Stromal cell of bone marrow (primary cell): ENCODE data around the gene TNN.
"Not testable (repeated sequence)": the region's sequence is repeated elsewhere in the genome, so short reads cannot be mapped to it uniquely, and the experiment has no call there.

Experiments
- DNase-seq: peaks from one replicate; pipeline ENCODE4 v3.0.0-alpha.2; 2012; ENCODE audit warnings: low read depth

TNN gene

DNA sequence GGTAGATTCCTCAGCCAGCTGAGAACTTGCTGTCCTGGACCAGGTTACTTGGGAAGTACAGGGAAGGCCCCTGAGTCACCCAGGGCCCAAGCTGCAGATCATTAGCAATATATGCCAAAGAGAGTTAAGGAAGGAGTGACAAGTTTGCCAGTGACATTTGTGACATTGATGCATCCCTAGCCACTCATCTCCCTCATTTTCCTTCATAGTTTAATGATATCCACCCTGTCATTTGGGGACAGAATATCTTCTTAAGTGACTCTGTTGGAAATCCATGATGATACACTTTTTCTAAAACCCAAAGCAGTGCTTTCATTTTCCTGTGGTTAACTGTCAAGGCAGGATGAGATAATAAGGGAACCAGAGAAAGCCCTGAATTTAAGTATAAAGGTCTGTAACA is 3.2 kb downstream of the TNN start:
- no peak for DNase-seq

DNA sequence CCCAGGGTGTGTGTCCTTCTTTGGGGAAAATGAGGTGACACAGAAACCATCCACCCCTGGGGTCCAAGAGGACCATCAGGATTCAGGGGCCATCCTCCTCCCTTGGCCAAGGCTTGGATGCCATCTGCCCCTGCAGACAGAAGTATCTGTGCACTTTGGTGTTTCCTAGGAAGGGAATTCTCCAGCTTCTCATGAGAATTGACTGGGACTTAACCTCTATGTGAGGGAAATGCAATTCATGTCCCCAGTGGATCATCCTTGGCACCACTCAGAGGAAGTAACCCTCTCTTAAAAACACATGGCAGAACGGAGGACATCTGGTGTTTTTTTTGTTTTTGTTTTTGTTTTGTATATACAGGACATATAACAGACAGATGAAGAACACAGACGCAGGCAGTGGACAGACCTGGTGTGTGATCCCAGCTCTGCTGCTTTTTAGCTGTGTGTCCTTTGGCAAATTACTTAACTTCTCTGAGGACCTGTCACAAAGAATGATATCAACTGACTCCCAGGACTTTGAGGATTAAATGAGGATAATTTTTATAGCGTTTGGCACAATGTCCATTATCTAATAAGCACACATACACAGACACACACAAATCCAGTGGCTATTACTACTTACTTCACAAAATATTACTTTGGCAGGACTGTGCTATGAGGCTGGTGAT is 3.8 kb downstream of the TNN start:
- no peak for DNase-seq

DNA sequence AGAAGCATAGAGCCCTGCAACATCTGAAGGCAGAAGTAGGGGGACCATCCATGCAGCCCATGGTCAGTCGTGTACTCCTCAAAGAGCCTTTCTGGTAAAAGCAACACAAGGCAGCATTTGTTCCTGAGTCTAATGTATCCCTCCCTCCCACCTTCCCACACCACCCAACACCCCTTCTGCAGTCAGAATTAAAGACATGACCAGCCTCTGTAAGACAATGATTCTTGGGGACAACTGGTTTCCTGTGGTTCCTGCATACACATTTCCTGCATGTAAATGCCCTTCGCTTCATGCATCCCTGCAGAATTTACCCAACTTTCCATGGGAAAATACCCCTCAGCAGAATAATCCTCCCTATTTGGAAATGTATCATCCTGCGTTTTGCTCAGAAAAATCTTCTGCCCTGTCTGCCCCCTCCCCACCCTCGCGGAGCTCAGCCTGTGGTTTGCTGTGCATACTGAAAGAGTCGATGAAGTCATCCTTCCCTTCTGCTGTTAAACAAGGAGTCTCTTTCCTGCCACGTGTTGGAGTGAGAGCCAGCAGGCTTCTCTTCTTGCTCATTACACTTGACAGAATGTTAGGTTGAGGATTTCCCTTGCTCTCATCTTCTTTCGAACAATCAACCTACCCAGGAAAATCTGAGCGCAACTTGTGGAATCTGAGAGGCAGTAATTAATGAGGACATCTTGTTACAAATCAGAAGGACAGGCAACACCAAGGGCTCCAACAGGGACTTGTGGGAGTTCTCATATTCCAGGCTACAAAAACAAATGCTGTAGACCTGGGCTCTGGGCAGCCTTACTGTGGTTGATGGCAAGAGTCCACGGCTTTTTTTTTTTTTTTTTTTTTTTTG is 4.7 kb downstream of the TNN start:
- DNase-seq = peak; percentile 75

DNA sequence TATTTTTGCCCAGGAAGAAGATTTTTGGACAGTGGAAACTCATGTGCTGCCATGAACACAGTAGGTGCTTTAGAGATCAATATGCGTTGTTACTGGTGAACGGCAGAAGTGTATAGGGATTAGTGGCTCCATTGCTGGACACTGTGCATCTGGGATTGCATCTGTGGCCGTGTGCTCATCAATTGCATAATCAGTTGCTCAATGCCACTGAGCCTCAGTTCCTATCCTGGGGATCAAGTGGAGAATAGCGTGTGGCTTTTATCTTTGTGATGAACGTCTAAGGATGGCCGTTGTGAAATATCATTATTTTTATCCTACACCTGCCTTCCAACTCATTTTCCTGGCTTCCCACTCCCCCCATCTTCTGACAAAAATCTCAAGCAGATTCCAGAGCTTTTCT is 5.4 kb downstream of the TNN start:
- DNase-seq = peak; percentile 21

DNA sequence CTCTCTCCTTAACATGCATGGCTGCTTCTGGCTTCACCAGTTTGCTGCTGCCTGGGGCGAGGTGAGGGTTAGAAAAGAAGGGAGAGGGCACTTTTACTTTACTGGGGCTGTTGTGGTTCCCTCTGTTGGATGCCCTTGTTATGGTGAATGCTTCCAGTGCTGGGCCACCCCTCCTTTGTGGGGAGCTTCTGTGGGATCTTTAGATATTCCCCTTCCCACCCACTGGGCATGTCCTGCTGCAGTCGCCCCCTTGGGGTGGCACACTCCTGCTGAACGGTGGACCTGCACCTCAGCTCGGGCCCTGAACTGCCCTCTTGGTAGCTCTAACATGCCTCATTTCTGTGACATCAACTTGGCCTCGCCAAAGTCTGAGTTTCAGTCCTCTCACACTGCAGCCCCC is 6.0 kb downstream of the TNN start:
- no peak for DNase-seq

DNA sequence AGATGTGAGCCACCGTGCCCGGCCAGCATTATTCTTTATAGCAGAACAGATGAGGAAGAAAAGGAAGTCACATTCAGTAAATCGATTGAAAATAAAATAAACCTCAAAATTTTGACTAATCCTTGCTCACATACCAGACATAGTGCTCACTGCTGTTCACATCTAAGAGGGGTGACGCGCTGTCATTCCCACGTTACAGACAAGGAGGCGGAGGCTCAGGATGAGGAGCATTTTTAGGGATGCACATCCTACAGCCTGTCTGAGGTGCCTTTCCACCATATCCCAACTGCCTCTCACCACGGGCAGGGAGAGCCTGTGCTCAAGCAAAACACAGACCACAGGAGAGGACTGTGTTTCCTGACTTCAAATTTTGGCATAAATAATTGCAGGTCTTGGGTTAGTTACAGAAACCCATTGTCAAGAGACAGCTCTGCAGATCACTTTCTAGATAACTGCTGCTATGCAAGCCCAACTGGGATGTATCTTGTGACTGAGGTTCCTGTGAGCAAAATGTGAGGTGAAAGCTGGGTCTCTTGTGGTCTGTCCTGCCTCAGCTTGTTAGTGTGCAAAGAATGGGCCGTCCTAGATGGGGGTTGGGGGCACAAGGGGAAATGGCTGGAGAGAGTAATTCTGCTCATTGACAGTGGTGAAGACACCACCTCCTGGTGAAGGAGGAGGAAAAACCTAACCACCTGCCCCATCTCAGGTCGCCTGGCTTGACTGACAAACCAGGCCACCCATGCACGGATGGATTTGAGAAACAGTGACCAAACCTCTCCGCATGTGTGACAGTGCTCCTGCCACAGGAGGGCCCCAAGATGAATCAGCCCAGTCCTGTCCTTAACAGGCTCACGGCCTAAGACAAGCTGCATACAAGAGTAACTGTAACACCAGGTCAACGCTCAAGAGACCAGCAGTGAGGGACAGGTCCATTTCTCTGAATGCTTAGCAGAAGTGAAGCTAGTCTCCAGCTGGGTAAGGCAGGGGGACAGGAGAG is 8.2 kb downstream of the TNN start:
- DNase-seq = peak; percentile 18

DNA sequence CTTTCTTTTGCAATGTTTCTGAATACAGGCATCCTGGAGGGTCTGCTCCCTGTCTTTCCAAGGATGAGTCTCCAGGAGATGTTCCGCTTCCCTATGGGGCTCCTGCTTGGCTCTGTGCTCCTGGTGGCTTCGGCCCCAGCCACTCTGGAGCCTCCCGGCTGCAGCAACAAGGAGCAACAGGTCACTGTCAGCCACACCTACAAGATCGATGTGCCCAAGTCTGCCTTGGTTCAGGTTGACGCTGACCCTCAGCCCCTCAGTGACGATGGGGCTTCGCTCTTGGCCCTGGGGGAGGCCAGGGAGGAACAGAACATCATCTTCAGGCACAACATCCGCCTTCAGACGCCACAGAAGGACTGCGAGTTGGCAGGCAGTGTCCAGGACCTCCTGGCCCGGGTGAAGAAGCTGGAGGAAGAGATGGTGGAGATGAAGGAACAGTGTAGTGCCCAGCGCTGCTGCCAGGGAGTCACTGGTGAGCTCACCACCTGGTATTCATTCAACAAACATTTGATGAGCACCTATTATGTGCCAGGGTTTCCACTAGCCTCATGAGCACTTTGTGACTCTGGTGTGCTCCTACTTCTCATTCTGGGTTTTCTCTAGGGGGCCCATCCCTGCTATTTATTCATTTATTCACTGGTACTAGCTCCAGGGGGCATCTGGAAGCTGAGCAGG is 9.9 kb downstream of the TNN start:
- DNase-seq = no peak

DNA sequence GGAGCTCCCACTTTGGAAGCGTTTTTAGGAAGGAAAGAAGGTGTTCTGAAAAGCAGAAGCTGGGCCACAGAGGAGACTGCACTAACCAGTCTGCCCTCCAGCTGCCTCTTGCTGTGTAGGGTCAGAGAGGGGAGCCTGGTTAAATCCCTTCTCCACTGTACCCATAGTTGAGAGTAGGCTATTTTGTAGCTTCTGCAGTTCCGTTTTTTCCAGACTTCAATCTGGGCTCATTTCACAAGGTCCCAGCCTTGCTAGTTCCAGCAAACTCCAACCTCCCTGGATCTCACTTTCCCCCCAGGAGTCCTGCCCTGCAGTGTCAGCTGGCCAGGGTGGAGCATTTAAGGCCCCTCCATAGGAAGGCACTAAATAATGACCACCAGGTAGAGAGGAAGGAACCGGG is 11.0 kb downstream of the TNN start:
- no peak for DNase-seq

DNA sequence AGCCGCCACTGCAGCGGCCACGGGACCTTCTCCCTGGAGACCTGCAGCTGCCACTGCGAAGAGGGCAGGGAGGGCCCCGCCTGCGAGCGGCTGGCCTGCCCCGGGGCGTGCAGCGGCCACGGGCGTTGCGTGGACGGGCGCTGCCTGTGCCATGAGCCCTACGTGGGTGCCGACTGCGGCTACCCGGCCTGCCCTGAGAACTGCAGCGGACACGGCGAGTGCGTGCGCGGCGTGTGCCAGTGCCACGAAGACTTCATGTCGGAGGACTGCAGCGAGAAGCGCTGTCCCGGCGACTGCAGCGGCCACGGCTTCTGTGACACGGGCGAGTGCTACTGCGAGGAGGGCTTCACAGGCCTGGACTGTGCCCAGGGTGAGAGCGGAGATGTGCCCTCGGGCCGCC is 11.7 kb downstream of the TNN start:
- no peak for DNase-seq

DNA sequence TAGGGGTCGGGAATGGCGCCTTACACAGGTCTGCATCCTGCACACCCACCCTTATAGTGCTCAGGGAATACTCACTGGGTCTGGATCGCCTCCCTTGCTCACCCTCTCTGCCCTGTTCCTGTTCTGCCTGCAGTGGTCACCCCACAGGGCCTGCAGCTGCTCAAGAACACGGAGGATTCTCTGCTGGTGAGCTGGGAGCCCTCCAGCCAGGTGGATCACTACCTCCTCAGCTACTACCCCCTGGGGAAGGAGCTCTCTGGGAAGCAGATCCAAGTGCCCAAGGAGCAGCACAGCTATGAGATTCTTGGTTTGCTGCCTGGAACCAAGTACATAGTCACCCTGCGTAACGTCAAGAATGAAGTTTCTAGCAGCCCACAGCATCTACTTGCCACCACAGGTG is 12.4 kb downstream of the TNN start:
- DNase-seq = no peak

DNA sequence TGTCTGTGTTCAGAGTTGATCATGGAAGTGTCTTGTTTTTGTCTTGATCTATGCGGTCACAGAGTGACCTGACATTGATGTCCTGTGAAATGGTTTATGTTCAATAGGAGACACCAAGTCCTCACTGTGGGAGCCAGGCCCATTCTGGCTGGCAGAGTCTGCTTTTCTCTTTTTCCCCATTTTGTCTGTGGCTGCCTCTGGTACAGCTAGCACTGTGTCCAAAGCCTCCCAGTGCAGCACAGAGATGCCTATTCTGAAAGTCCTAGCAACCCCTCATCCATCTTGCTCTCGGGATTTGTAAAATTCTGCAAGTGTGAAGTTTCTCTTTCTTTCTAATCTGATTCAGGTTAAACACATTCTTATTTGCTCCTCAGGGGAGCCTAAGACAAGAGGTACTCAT is 14.3 kb downstream of the TNN start:
- no peak for DNase-seq

DNA sequence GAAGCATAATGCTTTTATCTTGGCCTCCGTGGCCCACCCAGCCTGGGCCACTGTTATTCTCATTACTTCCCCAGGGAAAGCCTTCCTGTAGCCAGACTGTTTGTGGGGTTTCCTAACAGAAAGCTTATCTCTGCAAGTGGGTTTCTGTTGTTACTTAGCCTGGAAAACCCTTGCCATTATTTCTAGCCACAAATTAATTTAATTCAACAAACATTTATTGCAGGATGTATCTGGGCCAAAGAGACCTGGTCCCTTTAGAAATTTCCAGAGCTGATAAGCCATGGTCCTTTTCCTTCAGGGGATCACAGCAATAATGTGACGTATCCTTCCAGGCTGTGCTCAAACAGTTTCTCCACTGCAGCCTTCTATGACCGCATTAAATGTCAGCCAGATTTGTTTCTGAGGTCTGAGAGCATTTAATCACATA is 20.9 kb downstream of the TNN start:
- DNase-seq = no peak

DNA sequence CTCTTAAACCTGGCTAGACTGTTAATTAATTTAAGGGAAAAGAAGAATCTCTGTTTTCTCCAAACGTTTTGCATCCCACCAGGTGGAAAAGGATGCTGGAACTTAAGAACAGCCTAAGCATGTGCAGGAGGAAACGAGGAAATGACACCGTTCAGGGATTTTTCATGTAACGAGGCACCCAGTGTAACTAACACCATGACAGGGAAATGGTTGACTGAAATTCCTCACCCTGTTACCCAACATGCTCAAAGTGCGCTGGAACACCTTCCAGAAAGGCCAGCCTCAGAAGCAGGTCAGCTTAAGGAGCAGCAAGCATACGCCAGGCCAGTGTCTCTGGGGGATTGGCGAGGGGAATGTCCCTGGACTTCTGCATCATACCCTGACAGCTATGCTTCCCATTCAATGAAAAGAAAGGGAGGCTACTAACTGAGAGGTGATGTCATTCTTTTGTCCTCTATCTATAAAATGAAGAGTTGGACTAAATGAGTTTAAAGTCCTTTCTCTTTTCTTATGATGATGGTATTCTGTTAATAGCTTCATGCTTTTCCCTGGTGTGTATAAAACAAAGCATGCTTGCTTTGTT is 21.6 kb downstream of the TNN start:
- DNase-seq = no peak

DNA sequence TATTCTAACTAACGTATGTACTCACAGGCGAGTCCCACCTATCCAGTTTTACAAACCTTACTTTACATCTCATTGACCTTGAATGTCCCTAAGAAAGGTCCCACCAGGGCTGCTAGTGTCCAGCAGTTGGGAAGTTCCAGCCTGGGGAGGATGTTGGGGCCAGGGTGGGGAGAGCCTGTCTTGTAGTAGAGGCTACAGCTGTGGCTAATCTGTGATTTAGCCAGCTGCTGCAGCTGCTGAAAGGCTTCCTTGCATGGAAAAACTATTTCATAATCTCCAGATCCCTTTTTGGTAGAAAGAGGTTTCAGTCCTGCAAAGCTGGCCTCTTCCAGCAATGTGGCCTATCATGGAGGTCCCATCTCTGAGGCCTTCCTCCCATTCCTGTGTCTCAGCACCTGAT is 23.1 kb downstream of the TNN start:
- DNase-seq = no peak

DNA sequence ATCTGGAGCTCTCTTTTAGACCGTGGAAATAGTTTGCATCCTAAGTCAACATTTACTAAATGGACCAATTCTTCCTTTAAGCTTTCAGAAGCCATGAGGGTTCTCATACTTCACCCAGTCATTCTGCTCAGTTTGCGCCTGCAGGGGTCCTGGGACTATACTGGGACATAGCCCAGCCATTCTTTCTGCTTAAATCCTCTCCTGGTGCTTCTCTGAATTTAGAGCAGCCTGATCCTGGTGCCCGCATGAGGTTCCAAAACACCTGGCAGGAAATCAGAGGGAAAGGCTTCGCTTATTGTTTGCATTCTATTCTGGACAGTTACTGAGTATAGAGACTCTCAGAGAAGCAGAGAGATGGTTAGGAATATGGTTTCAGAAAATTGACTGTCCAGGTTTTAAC is 27.0 kb downstream of the TNN start:
- DNase-seq = no peak

DNA sequence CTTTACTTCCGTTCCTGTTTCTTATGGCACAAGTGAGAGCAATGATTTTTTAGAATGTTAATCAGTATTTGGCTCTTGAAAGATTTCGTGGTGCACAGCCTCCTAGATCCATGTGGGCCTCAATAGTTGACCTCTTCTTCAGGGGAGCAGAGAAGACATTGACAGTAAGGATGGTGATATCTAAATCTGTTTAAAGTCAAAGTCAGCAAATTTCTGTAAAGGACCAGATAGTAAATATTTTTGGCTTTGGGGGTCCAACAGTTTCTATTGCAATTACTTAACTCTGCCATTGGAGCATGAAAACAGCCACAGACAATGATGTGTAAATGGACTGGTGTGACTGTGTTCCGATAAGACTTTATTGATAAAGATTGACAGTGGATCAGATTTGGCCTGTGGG is 27.4 kb downstream of the TNN start:
- no peak for DNase-seq

DNA sequence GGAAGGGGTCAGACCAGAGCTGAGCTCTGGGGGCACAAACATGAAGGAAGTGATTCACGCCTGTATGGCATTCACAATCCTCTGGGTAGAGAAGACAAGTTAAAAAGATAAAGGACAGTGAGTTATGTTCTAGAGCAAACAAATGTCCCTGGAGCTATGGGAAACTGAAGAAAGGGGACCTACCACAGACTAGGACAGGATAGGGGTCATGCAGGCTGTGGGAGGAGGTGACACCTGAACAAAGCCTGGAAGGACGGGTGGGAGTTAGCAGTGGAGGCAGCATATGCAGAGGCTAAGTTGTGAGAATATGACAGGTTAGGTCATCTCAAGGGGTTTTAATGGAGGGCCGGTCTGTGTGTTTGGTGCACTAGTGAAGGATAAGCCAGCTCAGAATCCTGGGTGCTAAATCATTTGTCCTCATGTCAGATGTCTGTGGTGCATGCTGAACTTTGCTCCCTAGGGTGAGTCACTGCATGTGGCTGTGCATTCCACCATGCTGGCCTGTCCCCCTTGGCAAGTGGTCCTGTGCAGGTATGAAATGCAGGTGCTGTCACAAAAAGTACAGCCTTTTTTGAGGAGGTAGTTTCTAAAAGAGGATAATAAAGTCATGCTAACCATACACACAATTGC is 28.5 kb downstream of the TNN start:
- DNase-seq = no peak

DNA sequence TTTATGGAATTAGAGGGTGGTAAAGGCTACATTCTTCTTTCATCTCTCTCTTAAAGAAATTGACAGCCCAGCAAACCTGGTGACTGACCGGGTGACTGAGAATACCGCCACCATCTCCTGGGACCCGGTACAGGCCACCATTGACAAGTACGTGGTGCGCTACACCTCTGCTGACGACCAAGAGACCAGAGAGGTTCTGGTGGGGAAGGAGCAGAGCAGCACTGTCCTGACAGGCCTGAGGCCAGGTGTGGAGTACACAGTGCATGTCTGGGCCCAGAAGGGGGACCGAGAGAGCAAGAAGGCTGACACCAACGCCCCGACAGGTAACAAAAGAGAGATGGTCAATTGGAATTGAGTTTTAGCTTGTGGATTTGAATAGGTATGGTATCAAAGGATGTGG is 29.7 kb downstream of the TNN start:
- DNase-seq = no peak

DNA sequence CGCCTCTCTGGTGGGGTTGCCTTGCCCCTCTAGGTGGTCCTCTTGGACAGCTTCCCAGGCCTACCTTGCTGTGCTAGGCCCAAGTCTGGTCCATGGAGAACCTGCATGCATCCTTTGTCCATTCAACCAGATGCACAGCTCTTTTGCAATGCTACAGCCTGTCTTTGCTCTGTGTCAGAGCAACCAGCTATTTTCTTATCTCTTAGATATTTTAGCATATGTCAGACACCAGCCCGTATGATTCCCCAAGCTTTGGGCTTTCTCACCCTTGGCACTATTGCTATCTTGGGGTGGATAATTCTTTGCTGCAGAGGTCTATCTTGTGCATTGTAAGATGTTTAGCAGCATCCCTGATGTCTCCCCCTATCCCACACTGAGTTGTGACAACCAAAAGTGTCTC is 32.3 kb downstream of the TNN start:
- no peak for DNase-seq

DNA sequence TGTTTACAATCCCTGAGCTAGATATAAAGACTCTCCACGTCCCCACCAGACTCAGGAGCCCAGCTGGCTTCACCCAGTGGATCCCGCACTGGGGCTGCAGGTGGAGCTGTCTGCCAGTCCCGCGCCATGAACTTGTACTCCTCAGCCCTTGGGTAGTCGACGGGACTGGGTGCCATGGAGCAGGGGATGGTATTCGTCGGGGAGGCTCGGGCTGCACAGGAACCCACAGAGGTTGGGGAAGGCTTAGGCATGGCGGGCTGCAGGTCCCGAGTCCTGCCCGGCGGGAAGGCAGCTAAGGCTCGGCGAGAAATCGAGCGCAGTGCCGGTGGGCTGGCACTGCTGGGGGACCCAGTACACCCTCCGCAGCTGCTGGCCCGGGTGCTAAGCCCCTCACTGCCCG is 34.5 kb downstream of the TNN start:
- not testable (repeated sequence) for DNase-seq

DNA sequence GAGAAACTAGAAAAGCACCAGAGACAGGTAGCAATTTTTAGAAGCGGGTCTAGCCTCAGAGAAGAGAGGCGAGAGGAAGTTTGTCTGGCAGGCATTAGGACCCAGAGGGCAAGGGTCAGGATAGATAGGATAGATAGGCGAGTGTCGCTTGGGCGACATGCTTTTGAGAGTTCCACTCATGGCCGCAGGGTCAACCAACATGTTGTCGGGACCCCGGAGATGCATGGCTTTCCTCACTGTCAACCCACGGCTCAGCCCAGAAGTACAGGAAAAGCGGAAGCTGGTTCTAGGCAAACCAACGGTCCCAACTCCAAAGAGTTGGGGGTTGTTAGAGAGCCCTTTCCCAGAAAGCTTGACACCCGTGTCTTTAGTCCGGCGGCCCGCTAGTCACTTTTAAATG is 38.9 kb downstream of the TNN start:
- DNase-seq = not testable (repeated sequence)
